CD1c-positive myeloid dendritic cell (primary cell): Measurements from ENCODE around the gene DGCR8.
"Not testable (repeated sequence)": the region's sequence is repeated elsewhere in the genome, so short reads cannot be mapped to it uniquely, and the experiment has no call there.

Experiments used
- DNase-seq: peaks from one replicate; pipeline ENCODE4 v3.0.0-alpha.2; 2016; ENCODE audit errors: extremely low spot score

The DGCR8 gene

GRCh38 chr22:20066617-20067383 is 13.2 kb upstream of the DGCR8 start:
- DNase-seq, result no peak

GRCh38 chr22:20067384-20067682 is 12.7 kb upstream of the DGCR8 start:
- DNase-seq, result not testable (repeated sequence)

- DNase-seq, result no peak
Measured at GRCh38 chr22:20068640-20069039, 11.4 kb upstream of the DGCR8 start.

- no peak for DNase-seq
Measured at GRCh38 chr22:20069331-20070042, 10.6 kb upstream of the DGCR8 start.

- no peak for DNase-seq
Measured at GRCh38 chr22:20071524-20071972, 8.5 kb upstream of the DGCR8 start.

GRCh38 chr22:20076627-20077172 is 3.3 kb upstream of the DGCR8 start:
- no peak for DNase-seq

GRCh38 chr22:20080445-20080775 is 369 bp downstream of the DGCR8 start:
- DNase-seq, result peak; percentile 66

GRCh38 chr22:20080776-20081654 is 974 bp downstream of the DGCR8 start:
- DNase-seq, result no peak

GRCh38 chr22:20083157-20083890 is 3.3 kb downstream of the DGCR8 start:
- DNase-seq, result no peak

GRCh38 chr22:20083891-20084546 is 4.0 kb downstream of the DGCR8 start:
- no peak for DNase-seq

- no peak for DNase-seq
Measured at GRCh38 chr22:20084547-20085413, 4.7 kb downstream of the DGCR8 start.

GRCh38 chr22:20085651-20086050 is 5.6 kb downstream of the DGCR8 start:
- DNase-seq, result no peak

- no peak for DNase-seq
Measured at GRCh38 chr22:20086101-20086599, 6.1 kb downstream of the DGCR8 start.

GRCh38 chr22:20086763-20087162 is 6.7 kb downstream of the DGCR8 start:
- DNase-seq, result no peak

GRCh38 chr22:20087319-20088262 is 7.5 kb downstream of the DGCR8 start:
- DNase-seq, result no peak

- no peak for DNase-seq
Measured at GRCh38 chr22:20088263-20088648, 8.2 kb downstream of the DGCR8 start.

- DNase-seq, result no peak
Measured at GRCh38 chr22:20089226-20089976, 9.4 kb downstream of the DGCR8 start.
